DMS53 (cell line): Measurements from ENCODE around the gene WDR3.

ENCODE experiments used
- DNase-seq: peaks from one replicate; lab custom pipeline; 2025; lab: John Stamatoyannopoulos, UW

The WDR3 gene

GRCh38 chr1:117952386-117952785, 22.8 kb downstream of the WDR3 start:
- DNase-seq = no peak

GRCh38 chr1:117959364-117959763, 29.8 kb downstream of the WDR3 start:
- no peak for DNase-seq

GRCh38 chr1:117964290-117965038, 34.9 kb downstream of the WDR3 start:
- no peak for DNase-seq

GRCh38 chr1:117967477-117967876, 37.9 kb downstream of the WDR3 start:
- DNase-seq = peak; percentile 1

- no peak for DNase-seq
These were observed 38.3 kb downstream of the WDR3 start for GRCh38 chr1:117967881-117968280.

- no peak for DNase-seq
These were observed 40.7 kb downstream of the WDR3 start for GRCh38 chr1:117970252-117970651.

- no peak for DNase-seq
These were observed 42.2 kb downstream of the WDR3 start for GRCh38 chr1:117971777-117972176.

GRCh38 chr1:117976381-117976780, 46.8 kb downstream of the WDR3 start:
- no peak for DNase-seq

GRCh38 chr1:117981455-117982192, 52.1 kb downstream of the WDR3 start:
- no peak for DNase-seq

- DNase-seq = no peak
These were observed 55.7 kb downstream of the WDR3 start for GRCh38 chr1:117985239-117985638.

- no peak for DNase-seq
These were observed 56.4 kb downstream of the WDR3 start for GRCh38 chr1:117985973-117986372.

- no peak for DNase-seq
These were observed 74.8 kb downstream of the WDR3 start for GRCh38 chr1:118004312-118004711.

GRCh38 chr1:118007391-118007790, 77.9 kb downstream of the WDR3 start:
- DNase-seq = no peak

- DNase-seq = no peak
These were observed 78.5 kb downstream of the WDR3 start for GRCh38 chr1:118008011-118008410.

GRCh38 chr1:118012515-118013124, 83.1 kb downstream of the WDR3 start:
- DNase-seq = no peak

- no peak for DNase-seq
These were observed 83.8 kb downstream of the WDR3 start for GRCh38 chr1:118013336-118013735.

- DNase-seq = no peak
These were observed 84.4 kb downstream of the WDR3 start for GRCh38 chr1:118013938-118014337.
